Type B pancreatic cell (in vitro differentiated cells): ENCODE results near the gene VAV1. TPM values are rescaled to one million over a fixed set of nuclear protein-coding genes. Genes with fewer than 3 reads are reported as not detected.
"Not testable (repeated sequence)": the region's sequence is repeated elsewhere in the genome, so short reads cannot be mapped to it uniquely, and the experiment has no call there.

Experiments
- DNase-seq: peaks from one replicate; pipeline ENCODE4 v3.0.0; 2021; ENCODE audit warnings: mixed read lengths; ENCODE audit not compliant: unreplicated experiment; ENCODE audit errors: extremely low spot score
- H3K27ac Mint-ChIP-seq: 2 replicates; pipeline ENCODE4 v1.8.0; 2021; ENCODE audit warnings: mild to moderate bottlenecking, mixed read lengths
- H3K27me3 Mint-ChIP-seq: 2 replicates; pipeline ENCODE4 v1.8.0; 2021; ENCODE audit warnings: mixed read lengths
- H3K36me3 Mint-ChIP-seq: 2 replicates; pipeline ENCODE4 v1.8.0; 2021; ENCODE audit warnings: mixed read lengths
- H3K4me1 Mint-ChIP-seq: one replicate; pipeline ENCODE4 v1.8.0; 2021; ENCODE audit warnings: mixed read lengths; ENCODE audit not compliant: unreplicated experiment
- H3K4me3 Mint-ChIP-seq: 2 replicates; pipeline ENCODE4 v1.8.0; 2021; ENCODE audit warnings: mild to moderate bottlenecking, mixed read lengths
- H3K9me3 Mint-ChIP-seq: 2 replicates; pipeline ENCODE4 v1.8.0; 2021; ENCODE audit warnings: mixed read lengths
- total RNA-seq: library from RNA; stranded (reverse); gene quantifications from 2 replicates; pipeline ENCODE4 v1.2.1, GENCODE V29; 2021; ENCODE audit warnings: low replicate concordance
- TF ChIP-seq, protein P1 (sequence below): fragments of 200-600 bp; sonication (generic); conservative IDR thresholded peaks from 2 replicates; pipeline ENCODE4 v1.5.0; 2021; ENCODE audit warnings: antibody characterized with exemption, mild to moderate bottlenecking

VAV1 gene
- total RNA-seq, 1 donor from 2014 or later: not detected

- Mint-ChIP-seq H3K36me3 (no peaks in the 10 kb centered on the region), H3K9me3 (peaks cover 4% of the 10 kb centered on the region), H3K4me1 (no peaks in the 10 kb centered on the region), H3K27ac (no peak overlapping the region), H3K27me3 (no peaks in the 10 kb centered on the region), H3K4me3 (no peak overlapping the region)
- TF ChIP-seq, protein P1, sequence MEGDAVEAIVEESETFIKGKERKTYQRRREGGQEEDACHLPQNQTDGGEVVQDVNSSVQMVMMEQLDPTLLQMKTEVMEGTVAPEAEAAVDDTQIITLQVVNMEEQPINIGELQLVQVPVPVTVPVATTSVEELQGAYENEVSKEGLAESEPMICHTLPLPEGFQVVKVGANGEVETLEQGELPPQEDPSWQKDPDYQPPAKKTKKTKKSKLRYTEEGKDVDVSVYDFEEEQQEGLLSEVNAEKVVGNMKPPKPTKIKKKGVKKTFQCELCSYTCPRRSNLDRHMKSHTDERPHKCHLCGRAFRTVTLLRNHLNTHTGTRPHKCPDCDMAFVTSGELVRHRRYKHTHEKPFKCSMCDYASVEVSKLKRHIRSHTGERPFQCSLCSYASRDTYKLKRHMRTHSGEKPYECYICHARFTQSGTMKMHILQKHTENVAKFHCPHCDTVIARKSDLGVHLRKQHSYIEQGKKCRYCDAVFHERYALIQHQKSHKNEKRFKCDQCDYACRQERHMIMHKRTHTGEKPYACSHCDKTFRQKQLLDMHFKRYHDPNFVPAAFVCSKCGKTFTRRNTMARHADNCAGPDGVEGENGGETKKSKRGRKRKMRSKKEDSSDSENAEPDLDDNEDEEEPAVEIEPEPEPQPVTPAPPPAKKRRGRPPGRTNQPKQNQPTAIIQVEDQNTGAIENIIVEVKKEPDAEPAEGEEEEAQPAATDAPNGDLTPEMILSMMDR: no peak
- DNase-seq: no peak
Observed at GRCh38 chr19:6825076-6825774, 52.7 kb downstream of the VAV1 start.

DNA sequence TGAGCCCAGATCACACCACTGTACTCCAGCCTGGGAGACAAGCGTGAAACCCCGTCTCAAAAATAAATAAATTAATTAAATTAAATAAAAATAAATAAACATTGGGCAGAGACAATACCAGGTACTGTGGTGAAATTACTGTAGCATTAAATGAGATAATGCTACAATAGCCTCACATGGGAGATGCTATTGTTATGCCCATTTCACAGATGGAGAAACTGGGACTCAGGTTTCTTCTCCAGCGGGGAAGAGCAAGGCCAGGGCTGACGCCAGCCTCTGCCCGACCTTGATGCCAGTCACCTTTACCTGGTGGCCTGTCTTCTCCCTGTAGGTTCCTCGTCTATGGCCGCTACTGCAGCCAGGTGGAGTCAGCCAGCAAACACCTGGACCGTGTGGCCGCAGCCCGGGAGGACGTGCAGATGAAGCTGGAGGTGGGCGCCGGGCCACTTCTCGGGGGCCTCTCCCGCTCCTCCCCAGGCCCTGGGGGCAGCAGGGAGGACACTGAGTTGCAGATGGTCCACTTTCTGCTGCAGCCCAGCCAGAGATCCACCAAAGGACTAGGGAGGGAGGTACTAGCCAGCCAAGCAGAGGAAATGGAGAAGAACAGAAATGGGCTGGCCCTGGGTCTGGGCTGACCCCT lies 53.9 kb downstream of the VAV1 start:
- H3K27ac Mint-ChIP-seq: no peak overlapping the region
- no peaks in the 10 kb centered on the region for H3K27me3 Mint-ChIP-seq
- H3K4me3 Mint-ChIP-seq: no peak overlapping the region
- peaks cover 4% of the 10 kb centered on the region for H3K9me3 Mint-ChIP-seq
- TF ChIP-seq, protein P1: no peak
- no peaks in the 10 kb centered on the region for H3K36me3 Mint-ChIP-seq
- DNase-seq: no peak
- no peaks in the 10 kb centered on the region for H3K4me1 Mint-ChIP-seq

DNA sequence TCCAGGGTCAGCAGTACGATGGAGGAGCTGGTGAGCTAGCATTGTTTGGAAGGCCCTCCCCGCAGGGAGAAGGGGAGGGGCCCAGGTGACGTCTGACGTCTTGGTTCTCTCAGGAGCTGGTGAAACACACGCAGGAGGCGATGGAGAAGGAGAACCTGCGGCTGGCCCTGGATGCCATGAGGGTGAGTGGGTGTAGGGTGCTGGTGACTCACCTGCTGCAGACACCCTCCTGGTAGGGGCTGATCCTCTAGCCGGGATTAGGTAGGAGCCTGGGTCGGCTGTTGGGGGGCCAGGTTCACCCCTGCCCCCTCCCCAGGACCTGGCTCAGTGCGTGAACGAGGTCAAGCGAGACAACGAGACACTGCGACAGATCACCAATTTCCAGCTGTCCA lies 55.8 kb downstream of the VAV1 start:
- Mint-ChIP-seq H3K4me3 (no peak overlapping the region), H3K9me3 (peaks cover 4% of the 10 kb centered on the region), H3K27ac (no peak overlapping the region), H3K4me1 (no peaks in the 10 kb centered on the region), H3K36me3 (no peaks in the 10 kb centered on the region), H3K27me3 (peaks cover under 1% of the 10 kb centered on the region)
- TF ChIP-seq, protein P1: no peak
- DNase-seq: no peak

DNA sequence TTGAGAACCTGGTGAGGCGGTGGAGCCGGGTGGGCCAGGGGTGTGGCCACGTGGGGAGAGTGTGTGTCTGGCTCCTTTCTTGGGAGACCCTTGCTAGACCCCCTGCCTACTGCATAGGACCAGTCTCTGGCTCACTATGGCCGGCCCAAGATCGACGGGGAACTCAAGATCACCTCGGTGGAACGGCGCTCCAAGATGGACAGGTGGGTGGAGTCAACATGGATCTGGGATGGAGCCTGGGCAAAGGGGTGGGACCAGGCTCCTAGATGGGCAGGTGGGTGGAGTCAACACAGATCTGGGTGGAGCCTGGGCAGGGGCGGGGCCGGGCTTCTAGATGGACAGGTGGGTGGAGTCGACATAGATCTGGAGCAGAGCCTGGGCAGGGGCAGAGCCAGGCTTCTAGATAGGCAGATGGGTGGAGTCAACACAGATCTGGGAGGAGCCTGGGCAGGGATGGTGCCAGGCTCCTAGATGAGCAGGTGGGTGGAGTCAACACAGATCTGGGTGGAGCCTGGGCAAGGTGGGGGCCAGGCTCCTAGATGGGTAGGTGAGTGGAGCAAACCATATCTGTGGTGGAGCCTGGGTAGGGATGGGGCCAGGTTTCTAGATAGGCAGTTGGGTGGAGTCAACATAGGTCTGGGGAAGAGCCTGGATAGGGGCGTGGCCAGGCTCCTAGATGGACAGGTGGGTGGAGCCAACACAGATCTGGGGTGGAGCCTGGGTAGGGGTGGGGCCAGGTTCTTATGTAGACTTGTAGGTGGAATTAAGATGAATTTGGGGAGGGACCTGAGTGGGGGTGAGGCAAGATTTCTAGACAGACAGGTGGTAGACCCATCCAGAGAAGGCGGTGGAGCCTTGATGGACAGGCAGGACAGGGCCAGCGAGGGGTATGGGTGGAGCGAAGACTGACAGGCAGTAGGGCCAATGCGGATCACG lies 56.5 kb downstream of the VAV1 start:
- H3K4me1 Mint-ChIP-seq: no peaks in the 10 kb centered on the region
- TF ChIP-seq, protein P1: no peak
- H3K27ac Mint-ChIP-seq: no peak overlapping the region
- H3K36me3 Mint-ChIP-seq: no peaks in the 10 kb centered on the region
- H3K4me3 Mint-ChIP-seq: no peak overlapping the region
- DNase-seq: no peak
- H3K27me3 Mint-ChIP-seq: peaks cover 3% of the 10 kb centered on the region
- peaks cover 4% of the 10 kb centered on the region for H3K9me3 Mint-ChIP-seq

- H3K9me3 Mint-ChIP-seq, H3K36me3 Mint-ChIP-seq, DNase-seq, H3K27ac Mint-ChIP-seq, H3K4me3 Mint-ChIP-seq, H3K4me1 Mint-ChIP-seq, H3K27me3 Mint-ChIP-seq: not testable (repeated sequence)
Observed at GRCh38 chr19:6829829-6830228, 57.3 kb downstream of the VAV1 start.

GRCh38 chr19:6831084-6831483 lies 58.6 kb downstream of the VAV1 start:
- not testable (repeated sequence) for H3K27me3 Mint-ChIP-seq, H3K36me3 Mint-ChIP-seq, H3K9me3 Mint-ChIP-seq, H3K27ac Mint-ChIP-seq, H3K4me1 Mint-ChIP-seq, H3K4me3 Mint-ChIP-seq, DNase-seq
